ENCODE data around the gene FAM174B.

Gene FAM174B

DNA sequence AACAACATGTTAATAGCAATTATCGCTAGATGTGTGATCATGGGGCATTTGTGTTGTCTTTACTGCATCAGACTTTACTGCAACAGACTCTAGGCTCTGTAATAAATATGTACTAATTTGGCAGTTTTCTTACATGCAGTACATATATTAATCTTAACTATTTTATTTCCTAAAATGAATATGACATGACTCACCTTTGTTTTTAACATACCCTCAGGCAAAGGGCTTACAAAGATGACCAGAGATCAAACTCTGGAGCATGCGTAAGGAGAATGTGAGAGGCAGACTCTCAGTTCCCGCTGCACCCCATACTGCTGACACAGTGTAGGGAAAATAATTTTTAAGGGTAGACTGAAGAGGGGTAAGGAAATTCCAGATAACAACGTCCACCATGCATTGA lies 7.2 kb upstream of the FAM174B start:
- H3K27ac ChIP-seq (ENCODE audit: low read depth, low read length): no peak overlapping the region

DNA sequence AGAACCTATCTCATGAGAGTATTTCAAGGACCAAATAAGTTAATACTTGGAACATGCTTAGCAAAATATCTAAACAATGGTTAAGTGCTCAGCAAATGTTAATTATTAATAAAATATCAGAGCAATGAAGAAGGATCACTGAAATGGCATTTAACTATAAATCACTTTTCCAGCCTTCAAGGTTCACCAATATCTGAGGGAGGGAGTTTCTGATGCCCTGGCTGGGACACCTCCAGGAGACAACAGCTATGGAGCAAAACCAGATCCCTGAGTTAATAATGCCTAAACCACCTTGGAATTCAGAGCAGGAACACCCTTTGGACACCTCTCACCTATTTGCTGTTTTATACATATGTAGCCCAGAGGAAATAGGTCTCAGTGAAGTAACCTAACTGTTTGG lies 6.4 kb upstream of the FAM174B start:
- Histone ChIP-seq H3K27ac (ENCODE audit: low read depth, low read length) (no peak overlapping the region), H3K36me3 (ENCODE audit: control insufficient read depth, insufficient read depth, low read length) (no peaks in the 10 kb centered on the region), H3K4me3 (ENCODE audit: low read length) (no peak overlapping the region), H3K27me3 (ENCODE audit: control insufficient read depth, insufficient read depth, low read length) (no peaks in the 10 kb centered on the region), H3K9ac (ENCODE audit: low read length) (no peak overlapping the region), H3K4me1 (ENCODE audit: control insufficient read depth, insufficient read depth, low read length) (peaks cover 17% of the 10 kb centered on the region)

More for the DNA sequence above, 7.2 kb upstream of the FAM174B start:
- H3K36me3 ChIP-seq (ENCODE audit: control insufficient read depth, insufficient read depth, low read length): no peaks in the 10 kb centered on the region
- no peaks in the 10 kb centered on the region for H3K27me3 ChIP-seq (ENCODE audit: control insufficient read depth, insufficient read depth, low read length)
- H3K4me3 ChIP-seq (ENCODE audit: low read length): no peak overlapping the region
- H3K9ac ChIP-seq (ENCODE audit: low read length): no peak overlapping the region
- H3K4me1 ChIP-seq (ENCODE audit: control insufficient read depth, insufficient read depth, low read length): peaks cover 25% of the 10 kb centered on the region

DNA sequence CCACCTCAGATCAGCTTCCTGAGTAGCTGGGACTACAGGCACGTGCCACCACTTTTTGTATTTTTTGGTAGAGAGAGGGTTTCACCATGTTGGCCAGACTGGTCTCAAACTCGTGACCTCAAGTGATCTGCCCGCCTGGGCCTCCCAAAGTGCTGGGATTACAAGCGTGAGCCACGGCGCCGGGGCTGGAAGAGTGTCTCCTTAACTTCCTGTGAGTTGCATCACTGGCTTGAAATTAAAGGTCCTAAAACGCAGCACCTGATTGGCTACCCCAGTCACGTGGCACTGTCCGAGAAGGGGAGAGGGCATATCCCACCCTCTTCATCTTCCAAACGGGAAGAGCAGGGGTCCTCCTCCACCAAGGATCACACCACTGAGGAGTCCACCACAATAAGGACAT lies 5.5 kb upstream of the FAM174B start:
- H3K27me3 ChIP-seq (ENCODE audit: control insufficient read depth, insufficient read depth, low read length): no peaks in the 10 kb centered on the region
- no peaks in the 10 kb centered on the region for H3K36me3 ChIP-seq (ENCODE audit: control insufficient read depth, insufficient read depth, low read length)
- H3K9ac ChIP-seq (ENCODE audit: low read length): no peak overlapping the region
- H3K27ac ChIP-seq (ENCODE audit: low read depth, low read length): no peak overlapping the region
- no peak overlapping the region for H3K4me3 ChIP-seq (ENCODE audit: low read length)
- peaks cover 9% of the 10 kb centered on the region for H3K4me1 ChIP-seq (ENCODE audit: control insufficient read depth, insufficient read depth, low read length)

DNA sequence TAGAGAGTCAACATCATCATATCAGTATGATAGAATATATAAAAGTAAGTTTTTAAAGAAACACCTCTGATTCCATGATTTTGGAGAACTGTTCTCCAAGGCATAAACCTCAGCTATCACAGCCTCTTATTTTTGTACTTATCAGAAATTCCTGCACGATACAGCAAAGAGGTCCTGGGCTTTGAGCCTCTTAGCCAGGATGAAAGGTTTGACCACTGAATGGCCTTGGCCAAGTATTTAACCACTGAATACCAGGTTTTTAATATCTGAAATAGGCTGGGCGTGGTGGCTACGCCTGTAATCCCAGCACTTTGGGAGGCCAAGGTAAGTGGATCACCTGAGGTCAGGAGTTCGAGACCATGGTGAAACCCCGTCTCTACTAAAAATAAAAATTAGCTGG lies 1.9 kb upstream of the FAM174B start:
- Histone ChIP-seq H3K27ac (ENCODE audit: low read depth, low read length) (no peak overlapping the region), H3K27me3 (ENCODE audit: control insufficient read depth, insufficient read depth, low read length) (no peaks in the 10 kb centered on the region), H3K4me1 (ENCODE audit: control insufficient read depth, insufficient read depth, low read length) (no peaks in the 10 kb centered on the region), H3K9ac (ENCODE audit: low read length) (no peak overlapping the region), H3K4me3 (ENCODE audit: low read length) (no peak overlapping the region), H3K36me3 (ENCODE audit: control insufficient read depth, insufficient read depth, low read length) (no peaks in the 10 kb centered on the region)

DNA sequence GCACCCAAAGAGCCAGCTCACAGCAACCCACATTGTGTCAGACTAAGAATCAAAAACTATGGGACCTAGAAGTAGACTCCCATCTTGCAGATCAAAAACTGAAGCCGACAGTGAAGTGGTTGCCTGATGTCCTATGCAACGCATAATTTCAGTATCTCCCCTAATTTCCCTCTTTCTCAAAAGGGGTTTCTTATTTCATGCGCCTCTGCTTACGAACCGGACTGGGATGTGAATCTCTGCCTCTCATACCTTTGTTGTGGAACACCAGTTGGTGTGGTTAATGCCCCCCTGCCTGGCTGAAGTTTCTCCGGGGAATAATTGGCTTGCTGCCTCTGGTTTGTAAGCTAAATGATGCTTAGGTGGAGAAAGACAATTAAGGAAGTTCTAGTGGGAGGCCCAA lies 514 bp upstream of the FAM174B start:
- Histone ChIP-seq H3K9ac (ENCODE audit: low read length) (no peak overlapping the region), H3K27ac (ENCODE audit: low read depth, low read length) (no peak overlapping the region)

DNA sequence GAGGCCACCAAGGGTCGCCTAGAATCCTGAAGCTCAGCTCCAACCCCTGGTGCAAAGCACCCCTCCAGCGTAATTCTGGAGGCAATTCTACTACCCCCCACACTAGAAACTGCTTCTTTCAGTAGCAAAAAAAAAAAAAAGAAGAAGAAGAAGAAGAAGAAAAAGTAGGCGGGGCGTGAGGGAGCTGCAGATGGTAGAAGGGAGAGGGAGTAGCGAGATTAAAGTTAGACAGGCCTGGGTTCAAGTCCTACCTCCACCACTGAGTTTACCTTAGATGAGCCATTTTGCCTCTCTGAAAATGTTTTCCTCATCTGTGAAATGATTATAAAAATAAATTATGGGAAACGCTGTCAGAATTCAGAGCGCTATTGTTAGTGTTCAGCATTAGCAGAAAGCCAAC lies 913 bp downstream of the FAM174B start:
- H3K27me3 ChIP-seq (ENCODE audit: control insufficient read depth, insufficient read depth, low read length): no peaks in the 10 kb centered on the region
- no peak overlapping the region for H3K9ac ChIP-seq (ENCODE audit: low read length)
- no peak overlapping the region for H3K27ac ChIP-seq (ENCODE audit: low read depth, low read length)
- H3K4me1 ChIP-seq (ENCODE audit: control insufficient read depth, insufficient read depth, low read length): no peaks in the 10 kb centered on the region
- H3K36me3 ChIP-seq (ENCODE audit: control insufficient read depth, insufficient read depth, low read length): no peaks in the 10 kb centered on the region
- H3K4me3 ChIP-seq (ENCODE audit: low read length): peak overlapping the region; percentile 69

More for the DNA sequence above, 514 bp upstream of the FAM174B start:
- H3K27me3 ChIP-seq (ENCODE audit: control insufficient read depth, insufficient read depth, low read length): no peaks in the 10 kb centered on the region
- H3K36me3 ChIP-seq (ENCODE audit: control insufficient read depth, insufficient read depth, low read length): no peaks in the 10 kb centered on the region
- peak overlapping the region; percentile 69 for H3K4me3 ChIP-seq (ENCODE audit: low read length)
- H3K4me1 ChIP-seq (ENCODE audit: control insufficient read depth, insufficient read depth, low read length): no peaks in the 10 kb centered on the region

DNA sequence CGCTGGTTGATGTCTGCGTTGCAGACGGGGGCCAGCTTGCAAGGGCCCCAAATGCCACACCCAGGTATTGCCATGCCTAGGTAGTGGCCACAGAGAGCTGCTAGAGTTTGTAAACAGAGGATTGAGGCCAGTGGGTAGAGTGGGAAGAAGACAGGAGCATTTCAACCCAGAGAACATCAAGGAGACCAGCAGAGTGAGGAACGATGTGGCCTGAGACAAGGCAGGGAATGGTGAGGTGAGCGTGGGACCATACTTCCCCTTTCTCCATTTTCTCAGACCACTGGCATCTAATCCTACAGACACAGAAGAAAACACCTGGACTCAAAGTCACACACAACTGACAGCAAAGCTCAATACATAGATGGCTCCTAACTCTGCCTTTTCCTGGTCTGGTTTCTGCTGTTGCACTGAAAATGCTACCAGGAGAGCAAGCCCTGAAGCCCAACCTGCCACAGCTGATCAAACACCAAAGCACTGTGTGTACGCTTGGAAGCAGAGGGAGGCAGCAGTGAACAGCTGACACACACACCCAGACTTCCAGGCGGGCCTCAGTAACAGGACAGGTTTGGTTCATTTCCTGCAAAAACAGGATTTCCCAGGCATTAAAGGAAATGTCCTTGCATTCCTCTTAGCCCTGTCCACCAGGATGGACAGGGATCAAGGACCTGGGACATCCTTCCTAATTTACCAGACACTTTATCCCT lies 1.6 kb downstream of the FAM174B start:
- H3K4me1 ChIP-seq (ENCODE audit: control insufficient read depth, insufficient read depth, low read length): no peaks in the 10 kb centered on the region

DNA sequence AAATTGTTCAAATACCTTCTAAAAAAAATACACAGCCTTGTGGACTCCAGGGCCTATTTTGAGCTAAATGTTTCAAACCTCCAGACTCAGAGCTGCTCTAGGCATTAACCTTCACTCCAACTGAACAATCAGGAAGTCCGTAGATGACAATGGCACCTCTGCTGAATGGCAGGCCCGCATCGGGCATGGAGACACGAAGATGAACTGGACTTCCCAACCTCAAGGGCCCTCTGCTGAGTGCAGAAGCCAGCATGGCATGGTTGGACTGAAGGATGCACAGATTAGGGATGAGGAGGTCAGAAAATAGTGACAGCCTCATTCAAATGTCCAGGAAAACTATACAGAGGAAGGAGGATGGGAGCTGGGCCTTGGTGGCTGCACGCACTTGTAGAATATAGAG lies 2.2 kb downstream of the FAM174B start:
- H3K4me1 ChIP-seq (ENCODE audit: control insufficient read depth, insufficient read depth, low read length): no peaks in the 10 kb centered on the region
- no peaks in the 10 kb centered on the region for H3K27me3 ChIP-seq (ENCODE audit: control insufficient read depth, insufficient read depth, low read length)
- H3K36me3 ChIP-seq (ENCODE audit: control insufficient read depth, insufficient read depth, low read length): no peaks in the 10 kb centered on the region
- no peak overlapping the region for H3K9ac ChIP-seq (ENCODE audit: low read length)
- no peak overlapping the region for H3K27ac ChIP-seq (ENCODE audit: low read depth, low read length)
- H3K4me3 ChIP-seq (ENCODE audit: low read length): no peak overlapping the region

More for the DNA sequence above, 1.6 kb downstream of the FAM174B start:
- H3K9ac ChIP-seq (ENCODE audit: low read length): no peak overlapping the region
- H3K27ac ChIP-seq (ENCODE audit: low read depth, low read length): peak overlapping the region; percentile 10
- H3K4me3 ChIP-seq (ENCODE audit: low read length): peak overlapping the region; percentile 69
- H3K27me3 ChIP-seq (ENCODE audit: control insufficient read depth, insufficient read depth, low read length): no peaks in the 10 kb centered on the region
- no peaks in the 10 kb centered on the region for H3K36me3 ChIP-seq (ENCODE audit: control insufficient read depth, insufficient read depth, low read length)

DNA sequence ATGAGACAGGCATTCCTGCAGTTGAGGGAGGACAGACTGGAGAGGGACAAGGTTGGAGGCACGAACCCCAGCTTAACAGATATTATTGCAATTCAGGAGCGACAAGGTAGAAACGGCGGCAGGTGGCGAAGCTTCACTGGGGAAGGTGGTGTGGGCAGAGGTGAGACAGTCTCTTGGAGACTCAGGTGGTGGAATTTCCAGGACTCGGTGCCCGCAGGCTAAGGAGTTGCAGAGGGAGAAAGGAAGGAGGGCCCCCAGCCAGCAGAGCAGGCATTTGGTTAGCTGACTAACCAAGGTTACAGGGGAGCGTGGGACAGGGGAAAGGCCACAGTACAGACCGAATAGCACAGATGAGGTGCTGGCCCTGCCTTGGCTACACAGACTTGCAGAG lies 3.0 kb downstream of the FAM174B start:
- no peak overlapping the region for H3K27ac ChIP-seq (ENCODE audit: low read depth, low read length)
- H3K4me1 ChIP-seq (ENCODE audit: control insufficient read depth, insufficient read depth, low read length): no peaks in the 10 kb centered on the region
- no peaks in the 10 kb centered on the region for H3K27me3 ChIP-seq (ENCODE audit: control insufficient read depth, insufficient read depth, low read length)
- H3K9ac ChIP-seq (ENCODE audit: low read length): no peak overlapping the region
- H3K36me3 ChIP-seq (ENCODE audit: control insufficient read depth, insufficient read depth, low read length): no peaks in the 10 kb centered on the region
- no peak overlapping the region for H3K4me3 ChIP-seq (ENCODE audit: low read length)

DNA sequence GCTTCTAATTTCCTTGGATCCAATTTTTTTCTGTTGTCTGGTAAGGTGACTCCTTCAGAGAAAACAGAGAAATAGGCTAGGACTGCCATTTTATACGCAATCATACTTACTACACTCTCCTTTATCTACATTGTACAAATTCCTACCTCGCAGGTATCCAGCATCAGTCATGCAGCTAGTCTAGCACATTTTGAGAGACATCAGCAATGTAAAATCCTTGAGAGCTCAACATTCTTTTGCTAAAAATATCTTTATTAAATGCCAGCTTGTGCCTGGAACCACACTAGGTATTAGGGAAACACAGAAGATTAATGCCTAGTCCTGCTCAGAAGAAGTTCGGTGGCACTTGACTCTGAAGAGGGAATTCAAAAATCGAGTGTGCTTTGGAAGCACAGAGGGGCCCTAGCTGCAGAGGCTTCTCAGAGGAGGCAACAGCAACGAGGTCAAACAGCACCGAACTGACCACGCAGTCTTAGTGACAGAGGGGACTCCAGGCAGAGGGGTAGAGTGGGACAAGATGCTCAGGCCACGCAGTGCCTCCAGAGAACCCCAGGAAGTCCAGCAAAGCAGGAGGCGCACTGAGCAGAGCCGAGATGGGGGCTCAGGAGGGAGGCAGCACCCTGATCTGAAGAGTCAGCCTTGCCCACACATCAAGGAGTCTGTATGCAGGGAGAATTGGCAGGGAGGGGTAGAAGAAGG lies 3.5 kb downstream of the FAM174B start:
- Histone ChIP-seq H3K27me3 (ENCODE audit: control insufficient read depth, insufficient read depth, low read length) (no peaks in the 10 kb centered on the region), H3K9ac (ENCODE audit: low read length) (no peak overlapping the region), H3K36me3 (ENCODE audit: control insufficient read depth, insufficient read depth, low read length) (no peaks in the 10 kb centered on the region), H3K27ac (ENCODE audit: low read depth, low read length) (no peak overlapping the region), H3K4me1 (ENCODE audit: control insufficient read depth, insufficient read depth, low read length) (no peaks in the 10 kb centered on the region), H3K4me3 (ENCODE audit: low read length) (no peak overlapping the region)

DNA sequence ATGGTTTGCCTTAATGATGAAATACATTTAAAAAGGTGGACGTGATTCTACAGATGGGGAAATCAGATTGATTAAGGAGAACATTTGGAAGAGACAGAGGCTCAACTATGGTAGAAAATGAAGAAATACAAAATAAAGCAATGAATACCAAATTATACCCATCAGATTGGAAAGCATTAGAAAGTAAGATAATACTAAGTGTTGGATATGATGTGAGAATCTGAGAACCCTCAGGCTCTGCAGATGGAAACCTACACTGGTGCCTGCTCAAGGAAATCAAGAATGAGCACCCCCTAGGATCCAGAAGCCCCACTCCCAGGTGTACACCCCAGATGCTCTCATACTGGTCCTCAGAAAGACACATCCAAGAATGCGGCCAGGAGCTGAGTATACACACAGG lies 4.6 kb downstream of the FAM174B start:
- Histone ChIP-seq H3K9ac (ENCODE audit: low read length) (no peak overlapping the region), H3K27ac (ENCODE audit: low read depth, low read length) (no peak overlapping the region), H3K36me3 (ENCODE audit: control insufficient read depth, insufficient read depth, low read length) (no peaks in the 10 kb centered on the region), H3K4me1 (ENCODE audit: control insufficient read depth, insufficient read depth, low read length) (no peaks in the 10 kb centered on the region), H3K27me3 (ENCODE audit: control insufficient read depth, insufficient read depth, low read length) (no peaks in the 10 kb centered on the region), H3K4me3 (ENCODE audit: low read length) (no peak overlapping the region)

DNA sequence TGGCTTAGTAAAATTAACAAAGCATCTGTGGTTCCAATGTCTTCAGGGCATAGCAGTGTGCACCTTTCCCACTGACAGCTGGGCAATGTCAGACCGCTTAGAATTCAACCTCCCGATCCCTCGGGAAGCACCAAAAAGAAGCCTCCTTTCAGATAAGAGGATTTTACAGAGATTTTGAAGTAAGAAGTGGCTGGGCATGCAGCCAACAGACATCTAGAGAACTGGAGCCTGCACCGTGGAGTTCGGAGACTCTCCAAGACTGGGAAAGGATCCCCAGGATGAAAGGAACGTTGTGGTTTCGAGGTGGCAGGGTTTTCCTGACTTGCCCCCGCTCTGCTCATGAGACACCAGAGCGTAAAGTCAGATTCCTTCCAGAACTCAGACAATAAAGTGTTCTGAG lies 5.3 kb downstream of the FAM174B start:
- H3K4me3 ChIP-seq (ENCODE audit: low read length): no peak overlapping the region
- no peaks in the 10 kb centered on the region for H3K36me3 ChIP-seq (ENCODE audit: control insufficient read depth, insufficient read depth, low read length)
- H3K4me1 ChIP-seq (ENCODE audit: control insufficient read depth, insufficient read depth, low read length): no peaks in the 10 kb centered on the region
- H3K27ac ChIP-seq (ENCODE audit: low read depth, low read length): no peak overlapping the region
- H3K27me3 ChIP-seq (ENCODE audit: control insufficient read depth, insufficient read depth, low read length): no peaks in the 10 kb centered on the region
- H3K9ac ChIP-seq (ENCODE audit: low read length): no peak overlapping the region
